Endothelial cell (in vitro differentiated cells): ENCODE data around the gene EEA1. TPM values are rescaled to one million over a fixed set of nuclear protein-coding genes. Genes with fewer than 3 reads are reported as not detected.
"Not testable (repeated sequence)": the region's sequence is repeated elsewhere in the genome, so short reads cannot be mapped to it uniquely, and the experiment has no call there.

Source experiments
- DNase-seq: peaks from one replicate; pipeline ENCODE4 v3.0.0; 2021; ENCODE audit warnings: low spot score
- H3K27ac Mint-ChIP-seq: one replicate; pipeline ENCODE4 v1.8.0; 2021; ENCODE audit warnings: mixed read lengths, inconsistent platforms; ENCODE audit not compliant: unreplicated experiment
- H3K27me3 Mint-ChIP-seq: one replicate; pipeline ENCODE4 v1.8.0; 2021; ENCODE audit warnings: mild to moderate bottlenecking, moderate library complexity, mixed read lengths, inconsistent platforms; ENCODE audit not compliant: unreplicated experiment
- H3K36me3 Mint-ChIP-seq: one replicate; pipeline ENCODE4 v1.8.0; 2021; ENCODE audit warnings: mild to moderate bottlenecking, low read depth, mixed read lengths, inconsistent platforms; ENCODE audit not compliant: unreplicated experiment
- H3K4me1 Mint-ChIP-seq: one replicate; pipeline ENCODE4 v1.8.0; 2021; ENCODE audit warnings: mild to moderate bottlenecking, mixed read lengths, inconsistent platforms; ENCODE audit not compliant: unreplicated experiment
- H3K4me3 Mint-ChIP-seq: one replicate; pipeline ENCODE4 v1.8.0; 2021; ENCODE audit warnings: mild to moderate bottlenecking, mixed read lengths, inconsistent platforms; ENCODE audit not compliant: unreplicated experiment
- H3K9me3 Mint-ChIP-seq: one replicate; pipeline ENCODE4 v1.8.0; 2021; ENCODE audit warnings: mixed read lengths, inconsistent platforms; ENCODE audit not compliant: unreplicated experiment
- total RNA-seq: library from RNA; stranded (reverse); fragmentation: NEBNext Ultra II Directional; extraction: Animal tissue kit (Norgen Biotek cat#: 25700); gene quantifications from one replicate; pipeline ENCODE4 v1.2.1, GENCODE V29; 2021; ENCODE audit not compliant: unreplicated experiment
- TF ChIP-seq, protein P1 (sequence below): fragments of 200-600 bp; sonication (generic); IDR thresholded peaks from one replicate; pipeline ENCODE4 v1.5.0; 2021; ENCODE audit warnings: antibody characterized with exemption; ENCODE audit not compliant: unreplicated experiment

Gene EEA1
- total RNA-seq, 1 donor from 2014 or later, result 14.1 TPM

GRCh38 chr12:92971859-92972524 lies 42.9 kb upstream of the EEA1 start:
- peaks cover 18% of the 10 kb centered on the region for H3K4me1 Mint-ChIP-seq
- H3K9me3 Mint-ChIP-seq, result no peaks in the 10 kb centered on the region
- H3K36me3 Mint-ChIP-seq, result no peaks in the 10 kb centered on the region
- no peaks in the 10 kb centered on the region for H3K27me3 Mint-ChIP-seq
- no peak for DNase-seq
- no peak overlapping the region for H3K4me3 Mint-ChIP-seq
- no peak overlapping the region for H3K27ac Mint-ChIP-seq
- TF ChIP-seq, protein P1, sequence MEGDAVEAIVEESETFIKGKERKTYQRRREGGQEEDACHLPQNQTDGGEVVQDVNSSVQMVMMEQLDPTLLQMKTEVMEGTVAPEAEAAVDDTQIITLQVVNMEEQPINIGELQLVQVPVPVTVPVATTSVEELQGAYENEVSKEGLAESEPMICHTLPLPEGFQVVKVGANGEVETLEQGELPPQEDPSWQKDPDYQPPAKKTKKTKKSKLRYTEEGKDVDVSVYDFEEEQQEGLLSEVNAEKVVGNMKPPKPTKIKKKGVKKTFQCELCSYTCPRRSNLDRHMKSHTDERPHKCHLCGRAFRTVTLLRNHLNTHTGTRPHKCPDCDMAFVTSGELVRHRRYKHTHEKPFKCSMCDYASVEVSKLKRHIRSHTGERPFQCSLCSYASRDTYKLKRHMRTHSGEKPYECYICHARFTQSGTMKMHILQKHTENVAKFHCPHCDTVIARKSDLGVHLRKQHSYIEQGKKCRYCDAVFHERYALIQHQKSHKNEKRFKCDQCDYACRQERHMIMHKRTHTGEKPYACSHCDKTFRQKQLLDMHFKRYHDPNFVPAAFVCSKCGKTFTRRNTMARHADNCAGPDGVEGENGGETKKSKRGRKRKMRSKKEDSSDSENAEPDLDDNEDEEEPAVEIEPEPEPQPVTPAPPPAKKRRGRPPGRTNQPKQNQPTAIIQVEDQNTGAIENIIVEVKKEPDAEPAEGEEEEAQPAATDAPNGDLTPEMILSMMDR, result no peak

- peak overlapping the region; percentile 77 for H3K27ac Mint-ChIP-seq
- no peaks in the 10 kb centered on the region for H3K9me3 Mint-ChIP-seq
- peaks cover 29% of the 10 kb centered on the region for H3K4me1 Mint-ChIP-seq
- no peaks in the 10 kb centered on the region for H3K36me3 Mint-ChIP-seq
- no peaks in the 10 kb centered on the region for H3K27me3 Mint-ChIP-seq
- DNase-seq, result no peak
- TF ChIP-seq, protein P1, result no peak
- no peak overlapping the region for H3K4me3 Mint-ChIP-seq
Observed at GRCh38 chr12:92968176-92968813, 39.2 kb upstream of the EEA1 start.

DNA sequence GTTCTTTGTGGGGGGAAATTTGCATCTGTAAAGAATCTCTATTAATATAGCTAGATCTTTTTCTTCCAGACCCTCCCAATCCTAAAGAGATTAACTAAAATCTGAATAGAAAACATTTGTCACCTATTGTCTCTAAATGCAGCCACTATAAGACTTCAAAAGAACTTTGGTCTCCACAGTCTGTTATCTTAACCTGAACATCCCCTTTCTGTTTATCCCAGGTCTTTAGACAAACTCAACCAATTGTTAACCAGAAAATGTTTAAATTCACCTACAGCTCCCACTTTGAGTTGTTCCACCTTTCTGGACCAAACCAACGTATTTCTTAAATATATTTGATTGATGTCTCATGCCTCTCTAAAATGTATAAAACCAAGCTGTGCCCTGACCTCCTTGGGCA lies 35.3 kb upstream of the EEA1 start:
- not testable (repeated sequence) for H3K36me3 Mint-ChIP-seq, H3K4me3 Mint-ChIP-seq, H3K27ac Mint-ChIP-seq, DNase-seq, H3K27me3 Mint-ChIP-seq, H3K9me3 Mint-ChIP-seq
- H3K4me1 Mint-ChIP-seq, result peaks cover 29% of the 10 kb centered on the region

DNA sequence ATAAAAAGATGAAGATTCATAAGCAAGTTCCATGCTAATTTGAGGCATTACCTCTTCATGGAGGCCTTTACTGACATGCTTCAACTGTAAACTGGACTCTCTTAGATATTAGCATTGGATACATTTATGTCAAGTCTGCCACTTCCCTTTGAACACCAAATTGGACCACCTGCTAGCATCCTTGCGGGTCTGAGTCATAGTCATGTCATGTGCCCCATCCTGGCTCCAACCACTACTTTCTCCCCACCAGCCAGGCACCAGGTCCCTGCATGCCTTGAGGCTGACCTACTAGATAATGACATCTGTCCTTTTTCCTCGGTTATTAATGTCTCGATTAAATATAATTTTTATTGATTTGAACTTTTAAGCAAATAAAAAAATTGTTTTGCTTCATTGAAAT lies 32.9 kb upstream of the EEA1 start:
- Mint-ChIP-seq H3K9me3 (no peaks in the 10 kb centered on the region), H3K4me1 (peaks cover 11% of the 10 kb centered on the region), H3K27me3 (peaks cover 1% of the 10 kb centered on the region), H3K4me3 (no peak overlapping the region), H3K27ac (no peak overlapping the region), H3K36me3 (no peaks in the 10 kb centered on the region)
- TF ChIP-seq, protein P1, result no peak
- DNase-seq, result no peak

GRCh38 chr12:92955997-92956663 lies 27.0 kb upstream of the EEA1 start:
- H3K27me3 Mint-ChIP-seq, result peaks cover 1% of the 10 kb centered on the region
- DNase-seq, result no peak
- H3K36me3 Mint-ChIP-seq, result peaks cover 9% of the 10 kb centered on the region
- TF ChIP-seq, protein P1, result no peak
- no peak overlapping the region for H3K4me3 Mint-ChIP-seq
- peaks cover 5% of the 10 kb centered on the region for H3K9me3 Mint-ChIP-seq
- H3K4me1 Mint-ChIP-seq, result no peaks in the 10 kb centered on the region
- no peak overlapping the region for H3K27ac Mint-ChIP-seq
